ENCODE data around the gene NEU1. TPM values are rescaled to one million over a fixed set of nuclear protein-coding genes. Genes with fewer than 3 reads are reported as not detected.
"Not testable (repeated sequence)": the region's sequence is repeated elsewhere in the genome, so short reads cannot be mapped to it uniquely, and the experiment has no call there.

Gene NEU1
- polyA plus RNA-seq: 10 to 100 TPM; 37.5 to 44.9 (median 40.5) TPM

DNA sequence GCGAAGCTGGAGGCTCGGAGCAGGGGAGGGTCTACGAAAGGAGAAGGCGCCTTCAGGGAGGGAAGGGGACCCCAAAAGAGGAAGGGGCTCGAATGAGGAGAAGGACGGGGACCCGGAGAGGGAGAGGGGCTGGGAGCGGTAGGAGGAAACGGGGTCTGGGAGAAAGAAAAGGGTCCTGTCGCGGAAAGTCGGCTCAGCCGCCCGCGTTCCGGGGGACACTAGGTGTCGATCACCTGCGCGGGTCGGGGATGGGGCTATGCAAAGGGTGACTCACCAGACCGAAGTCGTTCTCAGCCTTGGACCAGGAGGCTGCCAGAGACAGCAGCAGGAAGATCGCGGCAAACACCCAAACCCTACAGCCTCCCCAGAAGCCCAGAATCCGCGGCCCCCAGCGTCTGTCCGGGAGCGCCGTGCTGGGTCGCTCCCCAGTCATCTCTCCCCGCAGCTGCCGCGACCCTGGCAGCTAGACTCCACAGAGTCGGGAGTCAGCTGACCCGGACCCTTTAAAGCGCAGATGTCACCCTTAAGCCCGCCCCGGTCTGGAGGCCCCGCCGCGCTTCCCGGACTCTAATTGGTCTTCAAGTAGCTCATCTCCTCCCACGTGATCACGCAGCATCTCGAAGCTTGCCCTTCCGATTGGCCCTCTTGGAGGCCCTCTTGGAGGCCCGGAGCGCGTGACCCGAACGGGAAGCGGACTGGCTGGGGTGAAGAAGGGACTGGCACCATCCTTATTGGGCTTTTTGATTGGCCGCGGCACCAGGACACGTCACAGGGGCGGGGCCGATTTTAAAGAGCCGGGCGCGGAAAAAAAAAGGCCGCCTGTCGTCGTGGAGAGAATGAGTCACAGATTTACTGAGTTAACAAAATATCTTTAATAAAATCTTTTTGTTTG is at the start of gene NEU1:
TSS of gene NEU1 (minus strand) at position 478 of the 892 bp plus-strand sequence. CDS start at position 433, 45 bp downstream.
- peaks cover 0 to 14% (median under 1%) of the 10 kb centered on the region in 3 donors for H3K36me3 Mint-ChIP-seq
- H3K9me3 Mint-ChIP-seq: no peaks in the 10 kb centered on the region
- peaks cover 29 to 31% of the 10 kb centered on the region in 2 donors for H3K4me1 Mint-ChIP-seq
- H3K4me3 Mint-ChIP-seq: peak within 1 kb of the TSS; percentile 83 to 95 (median 94)
- H3K27ac Mint-ChIP-seq: peak within 1 kb of the TSS; percentile 86 to 97 (median 93)
- peaks cover 15 to 16% (median 15%) of the 10 kb centered on the region in 3 donors for H3K27me3 Mint-ChIP-seq (ENCODE audit: low read depth in 3 of 3)
- DNase-seq: peak; percentile 99

DNA sequence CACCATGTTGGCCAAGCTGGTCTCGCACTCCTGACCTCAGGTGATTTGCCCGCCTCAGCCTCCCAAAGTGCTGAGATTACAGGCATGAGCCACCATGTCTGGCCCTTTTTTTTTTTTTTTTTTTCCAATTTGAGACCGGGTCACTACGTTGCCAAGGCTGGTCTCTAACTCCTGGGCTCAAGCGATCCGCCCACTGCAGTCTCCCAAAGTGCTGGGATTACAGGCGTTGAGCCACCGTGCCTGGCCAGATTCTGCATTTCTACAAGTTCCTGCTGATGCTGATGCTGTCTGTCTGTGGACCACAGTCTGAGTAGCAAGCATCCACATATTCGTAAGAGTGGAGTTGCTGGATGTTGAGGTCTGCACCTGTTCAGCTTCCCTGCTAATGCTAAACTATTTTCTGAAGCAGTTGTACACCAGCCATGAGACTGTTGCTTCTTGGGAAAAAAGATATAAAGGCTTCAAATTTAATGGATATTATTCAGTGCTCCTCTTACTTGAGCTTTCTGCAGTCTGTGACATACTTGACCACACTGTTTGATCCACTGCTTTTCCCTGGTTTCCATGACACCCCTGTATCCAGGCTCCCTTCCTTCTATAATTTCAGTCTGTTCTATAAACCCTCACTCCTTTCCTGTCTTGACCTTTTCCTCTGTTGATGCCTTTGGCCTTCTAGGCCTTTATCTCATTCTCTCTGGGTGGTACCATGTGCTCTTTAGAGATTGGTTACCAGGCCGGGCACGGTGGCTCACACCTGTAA is 49.4 kb upstream of the NEU1 start:
- no peaks in the 10 kb centered on the region for H3K36me3 Mint-ChIP-seq
- no peaks in the 10 kb centered on the region for H3K9me3 Mint-ChIP-seq
- H3K4me1 Mint-ChIP-seq: no peaks in the 10 kb centered on the region
- no peak for DNase-seq
- peaks cover 0 to 10% (median 0%) of the 10 kb centered on the region in 3 donors for H3K27me3 Mint-ChIP-seq (ENCODE audit: low read depth in 3 of 3)
- H3K4me3 Mint-ChIP-seq: no peak overlapping the region
- peak overlapping the region in 1 of 6 donors; percentile 70 for H3K27ac Mint-ChIP-seq

DNA sequence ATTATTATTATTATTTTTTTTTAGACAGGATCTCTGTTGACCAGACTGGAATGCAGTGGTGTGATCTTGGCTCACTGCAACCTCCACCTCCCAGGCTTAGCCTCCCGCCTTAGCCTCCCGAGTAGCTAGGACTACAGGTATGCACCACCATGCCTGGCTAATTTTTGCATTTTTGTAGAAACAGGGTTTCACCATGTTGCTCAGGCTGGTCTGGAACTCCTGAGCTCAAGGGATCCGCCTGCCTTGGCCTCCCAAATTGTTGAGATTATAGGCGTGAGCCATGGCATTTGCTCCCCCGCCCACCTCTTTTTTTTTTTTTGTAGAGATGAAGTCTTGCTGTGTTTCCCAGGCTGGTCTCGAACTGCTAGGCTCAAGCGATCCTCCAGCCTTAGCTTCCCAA is 46.7 kb upstream of the NEU1 start:
- H3K27me3 Mint-ChIP-seq (ENCODE audit: low read depth in 3 of 3): peaks cover 0 to 10% (median 0%) of the 10 kb centered on the region in 3 donors
- H3K4me1 Mint-ChIP-seq, H3K27ac Mint-ChIP-seq, H3K9me3 Mint-ChIP-seq, H3K4me3 Mint-ChIP-seq, DNase-seq, H3K36me3 Mint-ChIP-seq: not testable (repeated sequence)

DNA sequence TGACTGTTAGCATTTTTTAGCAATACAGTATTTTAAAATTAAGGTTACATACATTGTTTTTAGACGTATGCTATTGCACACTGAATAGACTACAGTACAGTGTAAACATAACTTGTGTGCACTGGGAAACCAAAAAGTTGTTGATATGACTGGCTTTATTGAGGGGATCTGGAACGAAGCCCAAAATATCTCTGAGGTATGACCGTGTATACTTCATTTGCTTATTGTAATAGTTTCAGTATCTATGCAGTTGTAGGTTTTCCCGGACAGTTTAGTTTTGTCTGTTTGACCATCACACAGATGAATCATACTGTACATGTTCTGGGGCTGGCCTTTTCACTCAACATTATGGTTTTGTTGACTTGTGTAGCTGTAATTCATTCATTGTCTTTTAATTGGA is 46.2 kb upstream of the NEU1 start:
- H3K36me3 Mint-ChIP-seq: no peaks in the 10 kb centered on the region
- no peak overlapping the region for H3K4me3 Mint-ChIP-seq
- DNase-seq: no peak

GRCh38 chr6:31908255-31908654 is 45.6 kb upstream of the NEU1 start:
- not testable (repeated sequence) for H3K36me3 Mint-ChIP-seq; DNase-seq; H3K4me1 Mint-ChIP-seq; H3K27me3 Mint-ChIP-seq (ENCODE audit: low read depth in 3 of 3); H3K9me3 Mint-ChIP-seq; H3K27ac Mint-ChIP-seq; H3K4me3 Mint-ChIP-seq

More for the DNA sequence above, 46.2 kb upstream of the NEU1 start:
- no peaks in the 10 kb centered on the region for H3K4me1 Mint-ChIP-seq
- H3K27ac Mint-ChIP-seq: no peak overlapping the region
- H3K27me3 Mint-ChIP-seq (ENCODE audit: low read depth in 3 of 3): peaks cover 0 to 7% (median 0%) of the 10 kb centered on the region in 3 donors
- no peaks in the 10 kb centered on the region for H3K9me3 Mint-ChIP-seq

DNA sequence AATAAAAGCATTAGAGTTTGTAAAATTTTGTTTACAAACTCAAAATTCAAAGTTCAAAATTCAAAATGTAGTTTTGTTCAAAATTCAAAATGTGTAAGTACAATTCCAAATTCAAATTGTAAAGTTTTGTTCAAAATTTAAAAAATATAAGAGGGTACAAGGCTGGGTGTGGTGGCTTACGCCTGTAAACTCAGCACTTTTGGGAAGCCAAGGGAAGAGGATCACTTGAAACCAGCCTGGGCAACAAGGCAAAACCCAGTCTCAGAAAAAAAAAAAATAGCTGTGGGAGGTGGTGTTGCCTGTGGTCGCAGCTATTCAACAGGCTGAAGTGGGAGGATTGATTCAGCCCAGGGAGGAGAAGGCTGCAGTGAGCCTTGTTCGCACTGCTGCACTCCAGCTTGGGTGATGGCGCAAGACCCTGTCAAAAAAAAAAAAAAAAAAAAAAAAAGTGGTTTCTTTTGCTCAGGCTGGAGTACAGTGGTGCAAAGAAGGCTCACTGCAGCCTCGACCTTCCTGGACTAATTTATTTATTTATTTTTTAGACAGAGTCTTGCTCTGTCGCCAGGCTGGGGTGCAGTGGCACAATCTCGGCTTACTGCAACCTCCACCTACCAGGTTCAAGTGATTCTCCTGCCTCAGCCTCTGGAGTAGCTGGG is 44.7 kb upstream of the NEU1 start:
- H3K9me3 Mint-ChIP-seq: no peaks in the 10 kb centered on the region
- peak in 1 of 3 donors; percentile 32 for DNase-seq

DNA sequence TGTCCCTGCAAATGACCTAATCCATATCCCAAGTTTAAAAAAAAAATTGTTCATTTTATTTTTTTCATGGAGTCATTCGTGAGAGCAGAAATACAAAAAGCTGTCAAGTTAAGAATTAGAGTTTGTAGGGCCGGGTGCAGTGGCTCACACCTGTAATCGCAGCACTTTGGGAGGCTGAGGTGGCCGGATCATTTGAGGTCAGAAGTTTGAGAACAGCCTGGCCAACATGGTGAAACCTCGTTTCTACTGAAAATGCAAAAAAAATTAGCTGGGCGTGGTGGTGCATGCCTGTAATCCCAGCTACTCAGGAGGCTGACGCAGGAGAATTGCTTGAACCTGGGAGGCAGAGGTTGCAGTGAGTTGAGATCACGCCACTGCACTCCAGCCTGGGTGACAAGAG is 44.1 kb upstream of the NEU1 start:
- H3K4me1 Mint-ChIP-seq: peaks cover 11% of the 10 kb centered on the region in 2 donors
- DNase-seq; H3K27ac Mint-ChIP-seq; H3K9me3 Mint-ChIP-seq; H3K36me3 Mint-ChIP-seq; H3K27me3 Mint-ChIP-seq (ENCODE audit: low read depth in 3 of 3); H3K4me3 Mint-ChIP-seq: not testable (repeated sequence)

More for the DNA sequence above, 44.7 kb upstream of the NEU1 start:
- Mint-ChIP-seq H3K4me3 (no peak overlapping the region), H3K27ac (no peak overlapping the region), H3K27me3 (ENCODE audit: low read depth in 3 of 3) (peaks cover 1 to 12% (median 5%) of the 10 kb centered on the region in 3 donors), H3K4me1 (peaks cover 9 to 10% of the 10 kb centered on the region in 2 donors), H3K36me3 (no peaks in the 10 kb centered on the region)

DNA sequence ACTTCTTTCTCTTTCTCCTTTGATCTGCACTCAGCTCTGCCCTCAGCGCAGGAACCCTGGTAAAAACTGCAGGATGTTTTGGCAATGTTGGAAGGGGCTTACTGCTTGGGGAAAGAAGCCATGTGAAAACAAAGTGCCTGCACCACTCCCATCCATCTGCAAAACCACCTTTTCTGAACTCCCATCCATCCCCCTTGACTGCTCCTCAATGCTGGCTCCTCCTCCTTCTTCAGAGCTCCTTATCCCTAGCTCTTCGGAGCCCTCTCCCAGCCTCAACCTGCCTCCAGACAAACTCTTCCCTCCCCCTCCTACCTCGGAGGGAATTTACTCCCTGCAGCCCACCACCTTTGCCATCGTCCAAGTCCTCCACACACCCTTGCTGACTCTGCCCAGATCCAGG is 43.5 kb upstream of the NEU1 start:
- Mint-ChIP-seq H3K27ac (peak overlapping the region in 1 of 6 donors; percentile 14), H3K36me3 (no peaks in the 10 kb centered on the region), H3K4me3 (no peak overlapping the region), H3K4me1 (peaks cover 11 to 13% of the 10 kb centered on the region in 2 donors), H3K27me3 (ENCODE audit: low read depth in 3 of 3) (peaks cover 3 to 8% (median 8%) of the 10 kb centered on the region in 3 donors), H3K9me3 (no peaks in the 10 kb centered on the region)
- DNase-seq: no peak

DNA sequence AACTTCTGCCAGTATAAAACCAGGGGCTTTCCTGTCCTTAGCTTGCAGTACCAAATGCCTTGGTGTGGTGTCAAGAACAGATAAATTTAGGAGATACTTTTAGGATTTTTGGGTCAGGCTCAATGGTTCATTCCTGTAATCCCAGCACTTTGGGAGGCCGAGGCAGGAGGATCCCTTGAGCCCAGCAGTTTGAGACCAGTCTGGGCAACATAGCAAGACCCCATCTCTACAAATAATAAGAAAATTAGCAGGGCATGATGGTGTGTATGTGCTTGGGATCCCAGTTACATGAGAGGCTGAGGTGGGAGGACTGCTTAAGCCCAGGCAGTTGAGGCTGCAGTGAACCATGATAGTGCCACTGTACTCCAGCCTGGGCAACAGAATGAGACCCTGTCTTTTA is 42.4 kb upstream of the NEU1 start:
- no peak overlapping the region for H3K27ac Mint-ChIP-seq
- H3K4me1 Mint-ChIP-seq: peaks cover 12 to 20% of the 10 kb centered on the region in 2 donors
- no peaks in the 10 kb centered on the region for H3K36me3 Mint-ChIP-seq
- DNase-seq: no peak
- H3K27me3 Mint-ChIP-seq (ENCODE audit: low read depth in 3 of 3): peaks cover 7 to 9% (median 8%) of the 10 kb centered on the region in 3 donors
- H3K9me3 Mint-ChIP-seq: no peaks in the 10 kb centered on the region
- no peak overlapping the region for H3K4me3 Mint-ChIP-seq

- H3K4me3 Mint-ChIP-seq: peak overlapping the region in 3 of 5 donors; percentile 19 to 61 (median 33)
- DNase-seq: no peak
- peaks cover 23 to 30% of the 10 kb centered on the region in 2 donors for H3K4me1 Mint-ChIP-seq
- no peaks in the 10 kb centered on the region for H3K36me3 Mint-ChIP-seq
- no peaks in the 10 kb centered on the region for H3K9me3 Mint-ChIP-seq
- peaks cover 10 to 12% (median 12%) of the 10 kb centered on the region in 3 donors for H3K27me3 Mint-ChIP-seq (ENCODE audit: low read depth in 3 of 3)
- H3K27ac Mint-ChIP-seq: peak overlapping the region in 1 of 6 donors; percentile 18
These were observed 41.3 kb upstream of the NEU1 start for GRCh38 chr6:31903957-31904356.

DNA sequence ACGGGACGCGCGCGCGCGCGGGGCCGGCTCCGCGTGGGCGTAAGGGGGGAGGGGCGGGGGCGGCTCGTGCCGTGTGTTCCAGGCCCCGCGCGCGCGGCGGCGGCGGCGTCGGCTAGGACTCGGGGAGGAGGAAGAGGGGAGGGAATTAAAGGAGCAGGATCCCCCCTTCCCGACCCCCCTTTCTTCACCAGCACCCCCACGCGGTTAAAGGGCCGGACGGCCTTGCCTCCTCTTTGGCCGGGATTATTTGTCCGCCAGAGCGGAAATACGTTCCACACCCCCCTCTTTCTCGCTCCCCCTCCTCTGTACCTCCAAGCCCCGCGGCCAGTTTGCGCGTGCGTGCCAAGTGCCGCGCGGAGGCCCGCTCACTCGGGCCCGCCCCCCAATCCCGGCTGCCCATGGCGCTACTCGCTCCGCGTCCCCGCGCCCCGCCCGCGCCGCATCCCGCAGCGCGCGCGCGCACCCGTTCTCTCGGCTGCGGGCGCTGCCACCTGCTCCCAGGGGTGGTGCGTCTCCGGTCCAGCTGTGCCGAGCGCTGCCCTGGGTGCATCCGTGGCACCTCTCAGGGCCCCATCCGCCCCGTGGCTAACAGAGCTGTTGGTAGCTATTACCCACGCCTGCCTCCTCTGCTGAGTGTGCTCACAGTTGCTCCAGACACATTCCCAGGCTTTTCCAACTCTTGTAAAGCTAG is 39.5 kb upstream of the NEU1 start, which contains the start of gene ZBTB12:
TSS of gene ZBTB12 (minus strand) at position 134 of the 691 bp plus-strand sequence. CDS start 781 bp downstream, outside the sequence.
- Mint-ChIP-seq H3K4me3 (peak within 1 kb of the TSS; percentile 84 to 91 (median 88)), H3K9me3 (no peaks in the 10 kb centered on the region), H3K27ac (peak within 1 kb of the TSS; percentile 18 to 86 (median 81)), H3K27me3 (ENCODE audit: low read depth in 3 of 3) (peaks cover 12 to 18% (median 15%) of the 10 kb centered on the region in 3 donors), H3K4me1 (peaks cover 37 to 43% of the 10 kb centered on the region in 2 donors), H3K36me3 (no peaks in the 10 kb centered on the region)
- DNase-seq: peak; percentile 82 to 87 (median 83)

DNA sequence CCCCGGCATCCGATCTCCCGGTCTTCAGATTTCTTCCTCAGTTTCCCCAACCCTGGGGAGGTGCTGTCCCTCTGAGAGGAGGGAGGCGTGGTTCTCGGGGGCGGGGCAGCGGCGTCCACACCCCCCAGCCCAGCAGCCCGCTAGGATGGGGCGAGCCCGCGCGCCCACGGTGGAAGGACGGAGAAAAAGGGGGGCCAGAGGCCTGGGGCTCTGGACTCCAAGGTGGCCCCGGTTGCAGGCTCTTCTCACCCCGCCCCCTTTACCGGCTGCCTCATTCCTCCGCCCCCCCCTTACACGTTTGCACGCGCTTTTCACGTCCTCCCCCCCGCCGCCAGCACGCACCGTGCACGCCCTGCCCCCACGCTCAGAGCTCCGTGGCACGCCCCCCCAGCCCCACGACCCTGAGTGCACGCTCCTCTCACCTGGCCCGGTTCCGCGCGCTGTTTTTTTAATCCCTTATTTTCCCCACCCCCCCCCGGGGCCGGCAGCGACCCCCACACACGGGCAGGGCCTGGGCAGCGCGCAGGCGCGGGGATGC is 38.9 kb upstream of the NEU1 start:
- peaks cover 40 to 45% of the 10 kb centered on the region in 2 donors for H3K4me1 Mint-ChIP-seq
- H3K27ac Mint-ChIP-seq: peak overlapping the region in 2 of 6 donors; percentile 7 to 50
- H3K9me3 Mint-ChIP-seq: no peaks in the 10 kb centered on the region
- H3K4me3 Mint-ChIP-seq: peak overlapping the region; percentile 56 to 86 (median 70)
- peak; percentile 38 to 57 (median 52) for DNase-seq
- H3K27me3 Mint-ChIP-seq (ENCODE audit: low read depth in 3 of 3): peaks cover 12 to 18% (median 15%) of the 10 kb centered on the region in 3 donors
- no peaks in the 10 kb centered on the region for H3K36me3 Mint-ChIP-seq

Measured in immature natural killer cell (primary cell).